Suprapubic skin (tissue), 4 donors: Measurements from ENCODE around the gene ST7. TPM values are rescaled to one million over a fixed set of nuclear protein-coding genes. Genes with fewer than 3 reads are reported as not detected.

Experiments
- DNase-seq, 2 donors: peaks; one replicate each; pipeline ENCODE4 v3.0.0-alpha.2; 2019; ENCODE audit warnings: low spot score in 2 of 2
- H3K27ac ChIP-seq: fragments of 200-600 bp; sonication (generic); one replicate; pipeline ENCODE4 v1.5.1; 2019
- H3K27me3 ChIP-seq: fragments of 200-600 bp; sonication (generic); one replicate; pipeline ENCODE4 v1.5.1; 2019
- H3K36me3 ChIP-seq: fragments of 200-600 bp; sonication (generic); one replicate; pipeline ENCODE4 v1.5.1; 2019
- H3K4me1 ChIP-seq: fragments of 200-600 bp; sonication (generic); one replicate; pipeline ENCODE4 v1.5.1; 2019
- H3K4me3 ChIP-seq: fragments of 200-600 bp; sonication (generic); one replicate; pipeline ENCODE4 v1.5.1; 2019; ENCODE audit warnings: mild to moderate bottlenecking
- H3K9me3 ChIP-seq: fragments of 200-600 bp; sonication (generic); one replicate; pipeline ENCODE4 v1.5.1; 2019
- CTCF ChIP-seq, 2 donors: fragments of 200-600 bp in 1 of 2; fragments of 450-650 bp in 1 of 2; sonication (generic) in 1 of 2; IDR thresholded peaks; one replicate each; pipeline ENCODE4 v1.5.1; 2016 to 2019; ENCODE audit warnings: antibody characterized with exemption in 2 of 2, mild to moderate bottlenecking in 1 of 2, moderate library complexity in 1 of 2
- EP300 ChIP-seq: sonication (generic); formaldehyde crosslinking; IDR thresholded peaks from one replicate; pipeline ENCODE4 v1.6.1; 2017; ENCODE audit warnings: antibody characterized with exemption
- POLR2A ChIP-seq, 2 donors: fragments of 450-650 bp; IDR thresholded peaks; one replicate each; pipeline ENCODE4 v1.6.1; 2017; ENCODE audit warnings: antibody characterized with exemption in 2 of 2, mild to moderate bottlenecking in 2 of 2, moderate library complexity in 2 of 2
- POLR2AphosphoS5 ChIP-seq, 3 donors: sonication (generic); formaldehyde crosslinking; IDR thresholded peaks; one replicate each; pipeline ENCODE4 v1.6.1; 2017; ENCODE audit warnings: antibody characterized with exemption in 3 of 3
- WGBS: methylation state at CpG from one replicate; pipeline ENCODE4 v1.1.5; 2018; 5-methylcytosine and 5-hydroxymethylcytosine counted together
- total RNA-seq, 4 donors: library from RNA; depleted of rRNA; stranded (reverse); fragments of >200 nt; gene quantifications; one replicate each; pipeline ENCODE4 v1.1.0, GENCODE V29; 2016

ST7 gene
- total RNA-seq, 4 donors from 2014 or later: 13.1 to 28.2 (median 18.6) TPM

GRCh38 chr7:116997972-116998371 is 44.7 kb downstream of the ST7 start:
- no peak for DNase-seq
- H3K27me3 ChIP-seq: no peaks in the 10 kb centered on the region
- no peaks in the 10 kb centered on the region for H3K36me3 ChIP-seq
- WGBS: 93% methylated on average over 14 of the region's 27 CpGs
- peaks cover 4% of the 10 kb centered on the region for H3K9me3 ChIP-seq
- H3K27ac ChIP-seq: no peak overlapping the region
- H3K4me3 ChIP-seq: no peak overlapping the region
- no peak for TF ChIP-seq POLR2A (IDR thresholded peaks at IDR 0.05)
- TF ChIP-seq POLR2AphosphoS5 (IDR thresholded peaks at IDR 0.05): no peak
- TF ChIP-seq CTCF (IDR thresholded peaks at IDR 0.05): no peak
- TF ChIP-seq EP300: no peak
- no peaks in the 10 kb centered on the region for H3K4me1 ChIP-seq

GRCh38 chr7:116998567-116999175 is 45.4 kb downstream of the ST7 start:
- TF ChIP-seq POLR2AphosphoS5 (IDR thresholded peaks at IDR 0.05): no peak
- TF ChIP-seq POLR2A (IDR thresholded peaks at IDR 0.05): no peak
- Histone ChIP-seq H3K4me1 (no peaks in the 10 kb centered on the region), H3K4me3 (no peak overlapping the region), H3K36me3 (no peaks in the 10 kb centered on the region), H3K27me3 (no peaks in the 10 kb centered on the region), H3K9me3 (peaks cover 4% of the 10 kb centered on the region), H3K27ac (no peak overlapping the region)
- 98% methylated on average over 2 of the region's 2 CpGs for WGBS
- DNase-seq: no peak

GRCh38 chr7:116999311-116999710 is 46.0 kb downstream of the ST7 start:
- no peaks in the 10 kb centered on the region for H3K36me3 ChIP-seq
- H3K4me3 ChIP-seq: no peak overlapping the region
- no peak for DNase-seq
- H3K4me1 ChIP-seq: no peaks in the 10 kb centered on the region
- H3K27me3 ChIP-seq: no peaks in the 10 kb centered on the region
- H3K9me3 ChIP-seq: peaks cover 4% of the 10 kb centered on the region
- TF ChIP-seq POLR2A (IDR thresholded peaks at IDR 0.05) (no peak), POLR2AphosphoS5 (IDR thresholded peaks at IDR 0.05) (no peak), EP300 (no peak), CTCF (IDR thresholded peaks at IDR 0.05) (no peak)
- no peak overlapping the region for H3K27ac ChIP-seq
- 100% methylated on average over 1 of the region's 1 CpG for WGBS

- Histone ChIP-seq H3K9me3 (peaks cover 4% of the 10 kb centered on the region), H3K4me3 (no peak overlapping the region), H3K4me1 (no peaks in the 10 kb centered on the region), H3K27ac (no peak overlapping the region), H3K36me3 (no peaks in the 10 kb centered on the region), H3K27me3 (no peaks in the 10 kb centered on the region)
- TF ChIP-seq CTCF (IDR thresholded peaks at IDR 0.05) (no peak), POLR2A (IDR thresholded peaks at IDR 0.05) (no peak), EP300 (no peak), POLR2AphosphoS5 (IDR thresholded peaks at IDR 0.05) (no peak)
- no peak for DNase-seq
Observed at GRCh38 chr7:117001283-117001682, 48.0 kb downstream of the ST7 start.

GRCh38 chr7:117004899-117005298 is 51.6 kb downstream of the ST7 start:
- Histone ChIP-seq H3K27ac (no peak overlapping the region), H3K36me3 (no peaks in the 10 kb centered on the region), H3K4me3 (no peak overlapping the region), H3K9me3 (no peaks in the 10 kb centered on the region), H3K4me1 (peaks cover under 1% of the 10 kb centered on the region), H3K27me3 (no peaks in the 10 kb centered on the region)
- DNase-seq: no peak
- TF ChIP-seq POLR2AphosphoS5 (IDR thresholded peaks at IDR 0.05): no peak
- no peak for TF ChIP-seq POLR2A (IDR thresholded peaks at IDR 0.05)
- no peak for TF ChIP-seq CTCF (IDR thresholded peaks at IDR 0.05)
- TF ChIP-seq EP300: no peak
- WGBS: 90% methylated on average over 1 of the region's 1 CpG

- WGBS: 77% methylated on average over 2 of the region's 2 CpGs
- no peaks in the 10 kb centered on the region for H3K36me3 ChIP-seq
- no peaks in the 10 kb centered on the region for H3K27me3 ChIP-seq
- DNase-seq: no peak
- no peak overlapping the region for H3K4me3 ChIP-seq
- no peaks in the 10 kb centered on the region for H3K9me3 ChIP-seq
- no peak overlapping the region for H3K27ac ChIP-seq
- peaks cover 6% of the 10 kb centered on the region for H3K4me1 ChIP-seq
- TF ChIP-seq POLR2AphosphoS5 (IDR thresholded peaks at IDR 0.05) (no peak), EP300 (no peak), POLR2A (IDR thresholded peaks at IDR 0.05) (no peak), CTCF (IDR thresholded peaks at IDR 0.05) (no peak)
Observed at GRCh38 chr7:117005449-117005848, 52.1 kb downstream of the ST7 start.
